Measurements from ENCODE around the gene MOV10L1.
A peak's percentile ranks its signal among the peaks of the same experiment; 100 is the strongest.
"Not testable (repeated sequence)": the region's sequence is repeated elsewhere in the genome, so short reads cannot be mapped to it uniquely, and the experiment has no call there.

Gene MOV10L1

GRCh38 chr22:50165436-50166123 is 75.8 kb downstream of the MOV10L1 start:
- DNase-seq = no peak

- no peak for DNase-seq
Observed at GRCh38 chr22:50167689-50168489, 78.1 kb downstream of the MOV10L1 start.

- DNase-seq = not testable (repeated sequence)
Observed at GRCh38 chr22:50168490-50169180, 78.8 kb downstream of the MOV10L1 start.

GRCh38 chr22:50169181-50169759 is 79.5 kb downstream of the MOV10L1 start:
- no peak for DNase-seq

GRCh38 chr22:50169774-50170341 is 80.1 kb downstream of the MOV10L1 start:
- DNase-seq = peak; percentile 17

GRCh38 chr22:50170453-50171318 is 80.9 kb downstream of the MOV10L1 start, which contains the start of gene PANX2:
TSS of gene PANX2 (plus strand) at chr22:50170731. CDS start at chr22:50170731, 0 bp downstream.
- no peak for DNase-seq

GRCh38 chr22:50171319-50171964 is 81.6 kb downstream of the MOV10L1 start:
- DNase-seq = no peak

- no peak for DNase-seq
Observed at GRCh38 chr22:50171965-50172421, 82.2 kb downstream of the MOV10L1 start.

GRCh38 chr22:50173311-50173982 is 83.6 kb downstream of the MOV10L1 start:
- DNase-seq = no peak

GRCh38 chr22:50173983-50174355 is 84.2 kb downstream of the MOV10L1 start:
- no peak for DNase-seq

GRCh38 chr22:50174382-50175190 is 84.8 kb downstream of the MOV10L1 start:
- no peak for DNase-seq

- no peak for DNase-seq
Observed at GRCh38 chr22:50175191-50175461, 85.3 kb downstream of the MOV10L1 start.

GRCh38 chr22:50175921-50176849 is 86.4 kb downstream of the MOV10L1 start:
- no peak for DNase-seq

- no peak for DNase-seq
Observed at GRCh38 chr22:50176850-50177536, 87.2 kb downstream of the MOV10L1 start.

GRCh38 chr22:50177537-50178470 is 88.0 kb downstream of the MOV10L1 start:
- no peak for DNase-seq

GRCh38 chr22:50178471-50178864 is 88.7 kb downstream of the MOV10L1 start:
- no peak for DNase-seq

Measured in fibroblast of skin of right quadriceps (primary cell).